Heart right ventricle (tissue), 16 donors: ENCODE data around the gene GMPPA. TPM values are rescaled to one million over a fixed set of nuclear protein-coding genes. Genes with fewer than 3 reads are reported as not detected.

Source experiments
- ATAC-seq, 8 donors: fragments of 200-7000 bp; cut with Tn5 transposase; one replicate each; pipeline ENCODE4 v1.9.1; 2020; ENCODE audit warnings: mild to moderate bottlenecking in 8 of 8, moderate library complexity in 8 of 8, moderate number of reproducible peaks in 1 of 8
- DNase-seq, 2 donors: peaks; one replicate each; pipeline ENCODE4 v3.0.0-alpha.2; 2020
- H3K27ac ChIP-seq, 10 donors: fragments of 200-600 bp; sonication (generic) in 2 of 10; one replicate each; pipeline versions ENCODE4 v1.5.0 to v1.8.0; 2020 to 2022; ENCODE audit warnings: mild to moderate bottlenecking in 3 of 10
- H3K27me3 ChIP-seq, 7 donors: fragments of 200-600 bp; one replicate each; pipeline ENCODE4 v1.8.0; 2021 to 2022; ENCODE audit warnings: mild to moderate bottlenecking in 2 of 7
- H3K36me3 ChIP-seq, 9 donors: fragments of 200-600 bp; sonication (generic) in 1 of 9; one replicate each; pipeline versions ENCODE4 v1.5.0 to v1.8.0; 2020 to 2022; ENCODE audit warnings: mild to moderate bottlenecking in 2 of 9
- H3K4me1 ChIP-seq, 9 donors: fragments of 200-600 bp; sonication (generic) in 1 of 9; one replicate each; pipeline versions ENCODE4 v1.5.0 to v1.8.0; 2020 to 2022; ENCODE audit warnings: mild to moderate bottlenecking in 4 of 9
- H3K4me3 ChIP-seq, 10 donors: fragments of 200-600 bp; sonication (generic) in 2 of 10; one replicate each; pipeline versions ENCODE4 v1.5.0 to v1.8.0; 2020 to 2022; ENCODE audit warnings: mild to moderate bottlenecking in 7 of 10, moderate library complexity in 2 of 10
- H3K9me3 ChIP-seq, 11 donors: fragments of 200-600 bp in 10 of 11; sonication (generic) in 2 of 11; one replicate each; pipeline versions ENCODE4 v1.5.0 to v1.8.0; 2013 to 2022; ENCODE audit warnings: mild to moderate bottlenecking in 2 of 11, control low read depth in 1 of 11, moderate library complexity in 1 of 11
- WGBS, 2 donors: extraction: QIAGEN DNeasy Blood & Tissue Kit; methylation state at CpG; one replicate each; pipeline ENCODE4 v1.1.7; 2013; ENCODE audit warnings: inconsistent platforms in 1 of 2; 5-methylcytosine and 5-hydroxymethylcytosine counted together
- intact Hi-C, 10 donors: fragments of 100-400 bp; cut with DNase I; formaldehyde crosslinking; loops; one replicate each; pipeline versions ENCODE4 v1.11.1 to v1.14.2; 2022
- polyA plus RNA-seq, 2 donors: library from polyadenylated mRNA; stranded (reverse); fragments of 200-250 nt; gene quantifications; one replicate each; pipeline ENCODE4 v1.2.3, GENCODE V29; 2013
- total RNA-seq, 10 donors: library from RNA; stranded (reverse); fragmentation: NEBNext Ultra II Directional in 3 of 10; extraction: Animal tissue kit (Norgen Biotek cat#: 25700) in 3 of 10; gene quantifications; one replicate each; pipeline versions ENCODE4 v1.2.1 to v1.2.4, GENCODE V29; 2021 to 2023
- TF ChIP-seq, protein P1 (sequence below), 9 donors: fragments of 200-600 bp; sonication (generic) in 2 of 9; IDR thresholded peaks; one replicate each; pipeline versions ENCODE4 v1.5.0 to v1.8.0; 2021 to 2022; ENCODE audit warnings: antibody characterized with exemption in 9 of 9, mild to moderate bottlenecking in 5 of 9, moderate library complexity in 1 of 9
- donor health status: Arrhythmogenic right ventricular cardiomyopathy.
- donor health status: ischemic (EF 13 %, LVEDD 7.1; RV severe dilation, severe dysfunction).
- donor health status: healthy with polysubstance abuse.
- donor health status: DM: no; HTN: yes; CAD: no.
- donor health status: DM: no; HTN: no; CAD: no.
- donor health status: ischemic (EF 25% LVEDD 6.9; RV normal size, moderate dysfunction).
- donor health status: ischemic (EF 25% LVEDD 5.7; RV mildly dilated, moderate dysfunction).
- donor health status: healthy.
- donor health status: DM: yes; HTN: yes; CAD: no.
- donor health status: Ischemic cardiomyopathy.
- donor health status: ischemic (EF 35%, LVEDD 5.7; RV mildly dilated, moderate dysfunction).
- donor health status: nonischemic (EF 11% LVEDD 7.7; RV severe dilation, severe dysfunction).
- donor health status: DM: yes; HTN: yes; CAD: no.
- donor health status: PGD.
- donor health status: ischemic (EF 29% LVEDD 5.4; RV normal size, mild dysfunction).
- donor health status: nonischemic (EF 23%, LVEDD 6.1; RV moderate dilation, normal function).

Gene GMPPA
- total and polyA plus RNA-seq, 12 donors, result 15.8 to 48.6 (median 22.1) TPM

DNA sequence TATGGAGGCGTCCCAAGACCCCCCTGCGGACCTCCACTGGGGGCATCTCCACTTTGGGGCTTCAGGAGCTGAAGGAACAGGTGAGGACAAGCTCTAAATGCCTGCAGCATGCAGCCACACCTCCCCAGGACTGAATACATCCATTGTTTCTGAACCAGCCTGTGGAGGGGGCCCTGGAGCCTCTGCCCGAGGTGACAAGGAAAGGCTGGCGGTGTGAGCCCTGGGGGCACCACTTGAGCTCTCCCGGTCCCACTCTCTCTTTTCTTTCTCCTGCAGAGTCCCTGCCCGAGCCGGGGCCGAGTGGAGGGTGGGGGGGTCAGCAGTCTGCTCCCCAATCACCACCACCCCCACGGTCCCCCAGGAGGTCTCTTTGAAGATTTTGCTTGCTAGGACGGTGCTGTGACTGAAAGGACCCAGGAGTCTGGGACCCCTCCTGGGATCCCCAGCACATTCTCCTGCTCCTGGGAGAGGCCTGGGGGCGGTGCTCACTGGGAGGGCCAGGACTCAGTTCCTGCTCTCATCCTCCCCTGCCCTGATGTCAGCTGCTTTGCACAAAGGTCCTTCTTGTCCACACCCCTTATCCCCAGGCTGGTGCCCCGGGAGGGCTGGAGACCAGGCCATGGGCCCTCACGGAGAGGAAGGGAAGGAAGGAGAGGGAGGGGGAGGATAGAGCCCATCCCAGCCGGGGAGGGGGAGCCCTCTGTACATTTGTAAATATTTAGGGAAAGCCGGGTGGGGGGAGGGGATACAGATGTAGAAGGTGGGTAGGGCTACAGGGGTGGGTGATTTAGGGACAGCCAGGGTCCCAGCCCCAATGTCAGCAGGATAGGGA, 39.2 kb downstream of the GMPPA start:
- DNase-seq (no peak), ATAC-seq (no peak)
- TF ChIP-seq, protein P1, sequence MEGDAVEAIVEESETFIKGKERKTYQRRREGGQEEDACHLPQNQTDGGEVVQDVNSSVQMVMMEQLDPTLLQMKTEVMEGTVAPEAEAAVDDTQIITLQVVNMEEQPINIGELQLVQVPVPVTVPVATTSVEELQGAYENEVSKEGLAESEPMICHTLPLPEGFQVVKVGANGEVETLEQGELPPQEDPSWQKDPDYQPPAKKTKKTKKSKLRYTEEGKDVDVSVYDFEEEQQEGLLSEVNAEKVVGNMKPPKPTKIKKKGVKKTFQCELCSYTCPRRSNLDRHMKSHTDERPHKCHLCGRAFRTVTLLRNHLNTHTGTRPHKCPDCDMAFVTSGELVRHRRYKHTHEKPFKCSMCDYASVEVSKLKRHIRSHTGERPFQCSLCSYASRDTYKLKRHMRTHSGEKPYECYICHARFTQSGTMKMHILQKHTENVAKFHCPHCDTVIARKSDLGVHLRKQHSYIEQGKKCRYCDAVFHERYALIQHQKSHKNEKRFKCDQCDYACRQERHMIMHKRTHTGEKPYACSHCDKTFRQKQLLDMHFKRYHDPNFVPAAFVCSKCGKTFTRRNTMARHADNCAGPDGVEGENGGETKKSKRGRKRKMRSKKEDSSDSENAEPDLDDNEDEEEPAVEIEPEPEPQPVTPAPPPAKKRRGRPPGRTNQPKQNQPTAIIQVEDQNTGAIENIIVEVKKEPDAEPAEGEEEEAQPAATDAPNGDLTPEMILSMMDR (IDR thresholded peaks at IDR 0.05), result no peak
- Histone ChIP-seq H3K36me3 (peaks cover 0 to 32% (median 20%) of the 10 kb centered on the region in 9 donors), H3K27ac (peak overlapping the region in 1 of 10 donors; percentile 40), H3K4me1 (peaks cover 4 to 36% (median 28%) of the 10 kb centered on the region in 9 donors), H3K9me3 (no peaks in the 10 kb centered on the region), H3K27me3 (peaks cover 0 to 22% (median 8%) of the 10 kb centered on the region in 7 donors), H3K4me3 (no peak overlapping the region)
- intact Hi-C loops, result loop anchor here in 1 of 10 donors (5.0 kb wide), 1 partner anchor 154 kb away; no protein-coding TSS in a partner anchor
- WGBS, 2 donors, result 40 to 48% methylated on average over 14 to 15 of the region's 15 CpGs

DNA sequence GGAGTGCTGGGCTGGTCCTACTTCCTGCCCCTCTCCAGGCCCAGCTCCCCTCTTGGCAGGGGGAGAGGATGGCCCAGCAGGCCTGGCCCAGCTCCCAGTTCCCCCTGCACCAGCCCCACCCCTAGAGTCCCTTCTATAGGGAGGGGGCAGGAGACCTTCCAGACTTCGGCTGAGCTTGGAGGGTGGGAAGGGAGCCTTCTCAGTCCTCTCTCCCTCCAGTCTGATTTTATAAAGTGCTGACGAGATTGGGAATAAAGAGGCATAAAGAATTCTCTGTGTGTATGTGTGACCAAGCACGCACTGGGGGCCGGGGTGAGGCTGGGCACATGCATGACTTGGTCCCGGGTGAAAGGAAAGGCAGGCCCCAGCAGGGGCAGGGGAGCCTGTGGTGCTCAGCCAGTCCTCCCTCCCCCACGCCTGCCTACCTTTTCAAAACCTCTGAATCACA, 39.8 kb downstream of the GMPPA start:
- Histone ChIP-seq H3K27me3 (peaks cover 0 to 28% (median 6%) of the 10 kb centered on the region in 7 donors), H3K4me1 (peaks cover 4 to 39% (median 30%) of the 10 kb centered on the region in 9 donors), H3K9me3 (no peaks in the 10 kb centered on the region), H3K36me3 (peaks cover 0 to 32% (median 20%) of the 10 kb centered on the region in 9 donors), H3K4me3 (no peak overlapping the region), H3K27ac (peak overlapping the region in 2 of 10 donors; percentile 9 to 40)
- DNase-seq (no peak), ATAC-seq (no peak)
- intact Hi-C loops, result loop anchor here in 1 of 10 donors (5.0 kb wide), 1 partner anchor 154 kb away; no protein-coding TSS in a partner anchor
- 28 to 42% methylated on average over 6 of the region's 6 CpGs for WGBS, 2 donors
- TF ChIP-seq, protein P1 (IDR thresholded peaks at IDR 0.05), result no peak

DNA sequence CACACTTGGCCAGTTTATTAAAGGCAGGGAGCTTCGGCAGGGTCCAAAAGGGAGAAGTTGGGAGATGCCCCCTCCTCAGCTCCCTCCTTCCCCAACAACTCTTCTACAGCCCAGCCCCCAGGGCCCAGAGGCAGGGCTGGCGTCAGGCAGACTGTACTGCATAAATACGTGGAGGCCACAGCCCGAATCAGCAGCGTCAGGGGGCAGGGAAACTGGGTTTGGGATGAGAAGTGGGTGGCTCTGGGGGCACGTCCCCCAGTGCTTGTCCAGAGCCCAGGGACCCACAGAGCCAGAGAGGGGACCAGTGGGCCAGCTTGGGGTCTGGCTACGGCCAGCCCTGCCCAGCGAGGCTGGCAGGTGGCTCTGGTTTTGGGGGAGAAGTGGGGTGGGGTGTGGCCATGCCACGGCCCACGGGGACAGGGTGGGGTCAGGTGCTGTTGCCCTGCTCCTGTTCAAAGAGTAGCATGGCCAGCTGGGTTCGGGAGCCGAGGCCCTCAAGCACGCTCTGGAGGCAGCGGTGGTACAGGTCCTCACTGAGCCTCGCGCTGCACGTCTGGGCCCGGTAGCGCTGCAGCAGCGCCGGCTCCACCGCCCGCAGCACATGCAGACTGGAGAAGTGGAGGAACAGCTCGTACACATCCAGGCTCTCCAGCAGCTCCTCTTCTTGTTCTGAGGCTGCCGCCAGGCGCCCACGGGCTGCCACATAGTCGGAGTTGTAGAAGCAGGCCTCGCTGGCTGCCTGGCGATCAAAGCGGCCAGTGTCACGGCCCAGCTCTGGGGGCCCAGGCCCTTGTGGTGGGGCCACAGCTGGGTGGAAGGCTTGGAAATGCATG, 40.5 kb downstream of the GMPPA start:
- Histone ChIP-seq H3K9me3 (no peaks in the 10 kb centered on the region), H3K27me3 (peaks cover 0 to 31% (median 6%) of the 10 kb centered on the region in 7 donors), H3K36me3 (peaks cover 0 to 32% (median 20%) of the 10 kb centered on the region in 9 donors), H3K27ac (peak overlapping the region in 2 of 10 donors; percentile 9 to 40), H3K4me1 (peaks cover 6 to 43% (median 32%) of the 10 kb centered on the region in 9 donors), H3K4me3 (no peak overlapping the region)
- ATAC-seq (no peak), DNase-seq (no peak)
- 86 to 90% methylated on average over 32 of the region's 32 CpGs for WGBS, 2 donors
- TF ChIP-seq, protein P1 (IDR thresholded peaks at IDR 0.05), result no peak
- intact Hi-C loops, result loop anchor here in 1 of 10 donors (5.0 kb wide), 1 partner anchor 153 kb away; no protein-coding TSS in a partner anchor
